CD4-positive, alpha-beta T cell treated with Interleukin-17A for 1 hour (primary cell): Measurements from ENCODE around the gene SLC25A27.

Source experiments
- DNase-seq: peaks from one replicate; pipeline ENCODE4 v3.0.0-alpha.2; 2020

SLC25A27 gene

DNA sequence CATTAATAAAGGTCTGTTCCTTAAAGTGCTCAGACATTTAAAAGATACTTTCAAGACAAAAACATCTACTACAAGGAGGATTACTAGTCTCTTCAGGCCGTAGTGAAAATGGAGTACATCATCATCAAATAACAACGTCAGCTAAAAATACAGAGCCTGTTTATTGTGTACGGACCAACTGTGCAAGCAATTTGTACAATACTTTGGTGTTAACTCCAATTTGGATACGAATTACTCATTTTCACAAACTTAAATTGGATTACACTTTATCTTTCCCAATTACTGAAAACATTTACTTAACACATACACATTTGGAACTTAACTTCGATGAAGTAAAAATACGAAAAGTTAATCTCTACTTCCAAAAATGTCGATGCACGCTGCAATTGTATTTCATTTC lies 959 bp upstream of the SLC25A27 start:
- DNase-seq: no peak

DNA sequence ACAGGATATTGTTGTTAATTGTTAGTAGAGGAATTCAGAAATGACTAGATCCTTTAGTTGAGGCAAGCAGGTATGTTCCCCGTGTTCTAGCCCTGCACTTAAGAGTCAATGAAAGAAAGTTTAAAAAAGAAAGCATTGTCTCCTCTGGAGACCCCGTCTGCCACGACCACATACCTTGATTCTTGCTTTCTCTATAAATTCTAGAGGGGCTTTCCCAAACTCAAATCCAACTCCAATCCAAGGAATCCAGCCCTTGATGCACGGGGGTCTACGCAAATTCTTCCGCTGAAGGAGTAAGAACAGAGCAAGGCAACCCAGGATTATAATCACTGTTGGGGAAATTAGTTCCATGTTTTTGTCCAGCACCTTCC lies 558 bp upstream of the SLC25A27 start:
- no peak for DNase-seq

GRCh38 chr6:46653439-46654195 lies 842 bp downstream of the SLC25A27 start:
- no peak for DNase-seq

DNA sequence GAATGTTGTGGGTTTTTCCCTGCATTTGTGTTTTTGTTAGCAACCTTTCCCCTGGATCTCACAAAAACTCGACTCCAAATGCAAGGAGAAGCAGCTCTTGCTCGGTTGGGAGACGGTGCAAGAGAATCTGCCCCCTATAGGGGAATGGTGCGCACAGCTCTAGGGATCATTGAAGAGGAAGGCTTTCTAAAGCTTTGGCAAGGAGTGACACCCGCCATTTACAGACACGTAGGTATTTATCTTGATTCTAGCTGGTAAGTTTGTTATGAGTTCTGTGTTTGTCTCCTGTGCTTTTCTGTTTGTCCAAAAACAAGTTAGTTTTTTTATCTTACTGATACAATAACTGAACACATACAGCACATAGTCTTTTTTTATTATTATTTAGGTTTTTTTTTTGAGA lies 3.0 kb downstream of the SLC25A27 start:
- DNase-seq: no peak

DNA sequence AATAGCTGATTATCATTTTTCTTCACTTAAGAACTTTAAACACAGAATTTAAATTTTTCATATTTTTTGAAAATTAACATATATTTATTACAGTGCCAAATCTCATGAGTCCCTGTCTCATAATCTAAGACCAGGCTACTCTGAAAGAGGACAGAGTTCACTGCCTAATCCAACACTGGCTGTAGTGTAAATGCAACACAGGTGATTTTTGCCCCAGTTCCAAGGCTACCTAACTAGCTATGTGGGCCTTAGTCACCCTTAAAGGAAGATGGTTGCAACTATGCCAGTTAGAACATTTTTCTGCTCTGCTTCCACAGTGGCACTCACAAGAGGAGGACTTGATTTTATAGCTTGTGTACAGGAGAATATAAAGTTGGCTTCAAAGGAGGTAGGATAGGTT lies 4.9 kb downstream of the SLC25A27 start:
- DNase-seq: no peak

DNA sequence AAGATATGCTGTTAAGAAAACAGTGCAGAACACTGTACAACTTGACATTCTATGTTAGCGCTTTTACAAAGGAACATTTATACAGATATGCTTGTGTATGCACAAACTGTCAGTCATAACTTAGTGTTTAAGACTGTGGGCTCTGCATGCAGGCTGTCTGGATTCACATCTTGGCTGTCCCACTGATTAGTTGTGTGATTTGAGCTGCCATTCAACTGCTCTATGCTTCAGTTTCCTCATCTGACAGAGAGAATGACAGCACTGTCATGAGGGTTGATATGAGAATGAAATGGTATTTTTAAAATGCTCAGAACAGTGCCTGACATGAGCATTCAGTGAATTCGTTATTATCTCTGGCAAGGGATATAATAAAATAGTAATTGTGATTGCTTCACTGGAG lies 8.7 kb downstream of the SLC25A27 start:
- DNase-seq: no peak

- no peak for DNase-seq
These were observed 14.6 kb downstream of the SLC25A27 start for GRCh38 chr6:46667377-46667776.

GRCh38 chr6:46674410-46674809 lies 21.6 kb downstream of the SLC25A27 start:
- no peak for DNase-seq

DNA sequence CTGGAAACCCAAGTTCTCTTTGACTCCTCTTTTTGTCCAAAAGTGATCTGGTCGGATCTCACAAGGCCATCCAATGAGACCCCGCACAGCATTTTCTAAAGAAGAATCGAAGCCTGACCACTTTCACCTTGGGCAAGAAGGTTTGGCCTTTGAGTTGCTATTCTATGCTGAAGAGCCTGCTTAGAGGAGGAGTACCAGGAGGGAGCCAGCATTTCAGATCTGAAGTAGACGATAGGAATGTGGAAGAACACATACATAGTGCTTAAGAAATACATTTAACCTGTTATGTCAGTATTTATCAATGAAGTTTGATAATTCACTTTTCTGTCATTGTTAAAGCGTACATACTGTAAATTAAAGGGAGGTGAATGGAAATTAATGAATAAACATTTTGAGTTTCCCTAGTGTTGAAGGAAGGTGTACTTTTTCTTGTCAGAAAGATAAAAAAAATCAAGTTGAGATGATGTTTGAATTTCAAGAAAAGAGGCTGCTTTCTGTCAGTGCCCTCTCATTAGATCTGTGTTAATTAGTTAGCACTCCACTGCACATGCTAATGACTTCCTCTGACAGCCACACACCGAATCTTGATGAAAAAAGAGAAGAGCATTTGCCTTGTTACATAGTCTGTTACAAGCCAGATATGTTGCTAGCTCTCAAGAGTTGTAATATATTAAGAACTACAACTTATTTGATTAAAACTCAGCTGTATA lies 24.0 kb downstream of the SLC25A27 start:
- DNase-seq: no peak

DNA sequence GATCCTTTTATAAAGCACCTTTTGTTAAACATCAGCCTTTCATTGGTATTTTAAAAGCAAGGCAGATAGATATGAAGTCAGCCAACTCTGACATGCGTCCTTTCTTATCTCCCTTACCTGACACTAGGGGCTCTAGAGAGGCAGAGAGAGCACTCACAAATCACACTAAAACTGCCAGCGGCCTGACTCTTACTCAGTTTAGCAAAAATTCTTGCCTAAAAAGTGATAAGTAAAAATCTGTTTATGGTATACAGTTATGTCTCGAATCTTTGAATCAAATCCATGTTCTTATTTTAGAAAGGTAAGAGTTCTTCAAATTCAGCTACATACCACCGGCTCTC lies 24.5 kb downstream of the SLC25A27 start:
- no peak for DNase-seq

DNA sequence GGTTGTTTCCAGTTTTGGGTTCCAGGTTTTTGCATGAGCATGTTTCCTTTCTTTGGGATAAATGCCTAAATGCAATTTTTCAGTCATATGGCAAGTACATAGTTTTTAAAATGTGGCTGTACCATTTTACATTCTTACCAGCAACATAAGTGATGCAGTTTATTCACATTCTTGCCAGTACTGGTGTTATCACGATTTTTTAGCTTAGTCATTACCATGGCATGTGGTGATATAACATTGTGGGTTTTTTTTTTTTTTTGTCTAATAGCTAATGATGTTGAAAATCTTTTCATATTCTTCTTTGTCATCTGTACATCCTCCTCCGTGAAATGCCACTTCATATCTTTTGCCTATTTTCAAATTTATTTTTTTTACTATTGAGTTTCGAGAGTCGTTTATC lies 32.0 kb downstream of the SLC25A27 start:
- DNase-seq: no peak

GRCh38 chr6:46687619-46688097 lies 34.9 kb downstream of the SLC25A27 start, which contains the start of gene TDRD6:
TDRD6 (plus strand) TSS chr6:46687885; CDS start chr6:46688129, 244 bp downstream.
- no peak for DNase-seq

GRCh38 chr6:46688117-46688965 lies 35.6 kb downstream of the SLC25A27 start:
- DNase-seq: no peak

GRCh38 chr6:46688966-46689335 lies 36.2 kb downstream of the SLC25A27 start:
- no peak for DNase-seq

DNA sequence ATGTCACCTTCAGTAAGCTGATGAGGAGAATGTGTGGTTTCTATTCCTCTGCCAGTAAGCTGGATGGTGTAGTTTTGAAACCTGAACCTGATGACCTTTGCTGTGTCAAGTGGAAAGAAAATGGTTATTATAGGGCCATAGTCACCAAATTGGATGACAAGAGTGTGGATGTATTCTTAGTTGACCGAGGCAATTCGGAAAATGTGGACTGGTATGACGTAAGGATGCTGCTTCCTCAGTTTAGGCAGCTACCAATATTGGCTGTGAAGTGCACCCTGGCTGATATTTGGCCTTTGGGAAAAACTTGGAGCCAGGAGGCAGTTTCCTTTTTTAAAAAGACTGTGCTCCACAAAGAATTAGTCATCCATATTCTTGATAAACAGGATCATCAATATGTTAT lies 36.9 kb downstream of the SLC25A27 start:
- no peak for DNase-seq

- DNase-seq: no peak
These were observed 37.5 kb downstream of the SLC25A27 start for GRCh38 chr6:46690141-46690755.

DNA sequence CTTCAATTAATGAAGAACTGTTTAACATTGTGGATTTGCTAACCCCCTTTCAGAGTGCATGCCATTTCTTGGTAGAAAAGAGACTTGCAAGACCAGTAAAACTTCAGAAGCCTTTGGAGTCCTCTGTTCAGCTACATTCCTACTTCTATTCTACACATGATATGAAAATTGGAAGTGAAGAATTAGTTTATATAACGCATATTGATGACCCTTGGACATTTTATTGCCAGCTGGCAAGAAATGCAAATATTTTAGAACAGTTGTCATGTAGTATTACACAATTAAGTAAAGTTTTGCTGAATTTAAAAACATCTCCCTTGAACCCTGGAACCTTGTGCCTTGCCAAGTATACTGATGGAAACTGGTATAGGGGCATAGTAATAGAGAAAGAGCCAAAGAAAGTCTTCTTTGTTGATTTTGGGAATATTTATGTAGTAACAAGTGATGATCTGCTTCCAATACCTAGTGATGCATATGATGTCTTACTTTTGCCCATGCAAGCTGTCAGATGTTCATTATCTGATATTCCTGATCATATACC lies 38.2 kb downstream of the SLC25A27 start:
- no peak for DNase-seq

GRCh38 chr6:46699970-46700369 lies 47.2 kb downstream of the SLC25A27 start:
- no peak for DNase-seq

GRCh38 chr6:46704562-46704961 lies 51.8 kb downstream of the SLC25A27 start:
- DNase-seq: no peak

- DNase-seq: no peak
These were observed 53.7 kb downstream of the SLC25A27 start for GRCh38 chr6:46706464-46706863.

GRCh38 chr6:46711491-46711890 lies 58.7 kb downstream of the SLC25A27 start:
- no peak for DNase-seq

GRCh38 chr6:46715141-46715540 lies 62.4 kb downstream of the SLC25A27 start:
- DNase-seq: no peak

DNA sequence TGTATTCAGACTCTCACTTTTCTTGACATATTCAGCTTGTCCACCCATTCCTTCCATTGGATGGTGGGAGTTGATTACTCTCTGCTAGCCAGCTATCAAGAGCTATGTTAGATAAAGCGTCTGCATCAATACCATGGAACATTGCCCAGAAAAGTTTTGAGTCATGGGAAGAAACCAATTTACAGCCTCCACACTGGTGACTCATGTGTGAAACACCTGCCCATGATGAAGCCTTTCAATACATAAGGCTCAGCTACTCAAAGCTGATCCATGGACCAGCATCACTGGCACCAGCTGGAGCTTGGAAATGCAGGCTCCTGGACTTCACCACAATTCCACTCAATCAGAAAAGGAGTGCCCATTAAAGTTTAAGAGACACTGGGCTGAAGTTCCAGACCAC lies 66.3 kb downstream of the SLC25A27 start:
- no peak for DNase-seq
